ENCODE measurements around the gene TMEM59L.

The TMEM59L gene

GRCh38 chr19:18608805-18609716, 3.6 kb upstream of the TMEM59L start:
- DNase-seq (ENCODE audit: low spot score): no peak

GRCh38 chr19:18609717-18610051, 3.0 kb upstream of the TMEM59L start:
- no peak for DNase-seq (ENCODE audit: low spot score)

GRCh38 chr19:18610245-18610555, 2.5 kb upstream of the TMEM59L start:
- DNase-seq (ENCODE audit: low spot score): no peak

GRCh38 chr19:18610556-18611326, 1.9 kb upstream of the TMEM59L start:
- no peak for DNase-seq (ENCODE audit: low spot score)

- DNase-seq (ENCODE audit: low spot score): no peak
Measured at GRCh38 chr19:18611327-18612050, 1.2 kb upstream of the TMEM59L start.

- no peak for DNase-seq (ENCODE audit: low spot score)
Measured at GRCh38 chr19:18612051-18612771, 459 bp upstream of the TMEM59L start.

GRCh38 chr19:18613589-18614234, 1.0 kb downstream of the TMEM59L start:
- no peak for DNase-seq (ENCODE audit: low spot score)

GRCh38 chr19:18616023-18616422, 3.4 kb downstream of the TMEM59L start:
- DNase-seq (ENCODE audit: low spot score): no peak

- DNase-seq (ENCODE audit: low spot score): no peak
Measured at GRCh38 chr19:18617562-18617961, 4.9 kb downstream of the TMEM59L start.

GRCh38 chr19:18618236-18618635, 5.6 kb downstream of the TMEM59L start:
- no peak for DNase-seq (ENCODE audit: low spot score)

- DNase-seq (ENCODE audit: low spot score): no peak
Measured at GRCh38 chr19:18620311-18620710, 7.6 kb downstream of the TMEM59L start.

- DNase-seq (ENCODE audit: low spot score): no peak
Measured at GRCh38 chr19:18620902-18621301, 8.2 kb downstream of the TMEM59L start.

- no peak for DNase-seq (ENCODE audit: low spot score)
Measured at GRCh38 chr19:18626906-18627305, 14.2 kb downstream of the TMEM59L start.

GRCh38 chr19:18629166-18630088, 16.8 kb downstream of the TMEM59L start:
- DNase-seq (ENCODE audit: low spot score): no peak

GRCh38 chr19:18633321-18633720, 20.7 kb downstream of the TMEM59L start:
- no peak for DNase-seq (ENCODE audit: low spot score)

GRCh38 chr19:18634612-18635297, 22.1 kb downstream of the TMEM59L start:
- DNase-seq (ENCODE audit: low spot score): no peak

- no peak for DNase-seq (ENCODE audit: low spot score)
Measured at GRCh38 chr19:18635831-18636182, 23.1 kb downstream of the TMEM59L start.

- peak; percentile 79 for DNase-seq (ENCODE audit: low spot score)
Measured at GRCh38 chr19:18636183-18636968, 23.7 kb downstream of the TMEM59L start.

GRCh38 chr19:18636969-18637629, 24.4 kb downstream of the TMEM59L start, which contains the start of gene KLHL26:
TSS of gene KLHL26 (plus strand) at chr19:18637028. CDS start at chr19:18637055, 27 bp downstream.
- DNase-seq (ENCODE audit: low spot score): no peak

Data from kidney capillary endothelial cell (primary cell).